ENCODE results near the gene C17orf100.

DNA sequence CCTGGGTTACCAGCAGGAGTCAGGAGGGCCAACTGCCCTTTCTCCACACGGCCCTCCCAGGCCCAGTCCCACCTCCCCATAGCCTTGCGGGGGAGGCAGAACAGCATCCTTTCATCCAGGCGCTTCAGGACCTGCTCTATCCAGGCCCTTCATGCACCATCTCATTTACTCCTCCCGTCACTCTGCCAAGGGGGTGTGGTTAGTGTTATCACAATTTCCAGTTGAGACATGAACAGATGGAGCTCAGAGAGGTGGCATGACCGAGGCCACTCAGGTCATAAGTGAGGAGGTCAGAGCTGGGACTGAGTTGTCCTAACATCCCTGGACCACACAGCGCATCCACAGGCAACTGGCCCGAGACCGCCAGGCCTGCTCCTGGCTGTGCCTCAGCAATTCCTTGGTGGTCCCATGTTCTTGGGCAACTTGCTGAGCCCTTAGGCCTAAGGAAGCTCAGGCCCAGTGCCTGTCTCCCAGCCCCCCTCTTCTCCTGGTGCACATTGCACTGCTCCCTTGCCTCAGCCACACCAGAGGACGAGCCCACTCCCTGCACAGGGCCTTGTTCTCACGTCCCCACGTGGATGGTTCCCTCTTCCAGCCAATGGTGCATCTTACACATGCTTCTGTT is 23.8 kb downstream of the C17orf100 start:
- no peak for TF ChIP-seq YY1 (IDR thresholded peaks at IDR 0.05; ENCODE audit: low read depth, low read length)
- TF ChIP-seq POLR2A (IDR thresholded peaks at IDR 0.05; ENCODE audit: low read depth, low read length): no peak
- TF ChIP-seq, protein P1, sequence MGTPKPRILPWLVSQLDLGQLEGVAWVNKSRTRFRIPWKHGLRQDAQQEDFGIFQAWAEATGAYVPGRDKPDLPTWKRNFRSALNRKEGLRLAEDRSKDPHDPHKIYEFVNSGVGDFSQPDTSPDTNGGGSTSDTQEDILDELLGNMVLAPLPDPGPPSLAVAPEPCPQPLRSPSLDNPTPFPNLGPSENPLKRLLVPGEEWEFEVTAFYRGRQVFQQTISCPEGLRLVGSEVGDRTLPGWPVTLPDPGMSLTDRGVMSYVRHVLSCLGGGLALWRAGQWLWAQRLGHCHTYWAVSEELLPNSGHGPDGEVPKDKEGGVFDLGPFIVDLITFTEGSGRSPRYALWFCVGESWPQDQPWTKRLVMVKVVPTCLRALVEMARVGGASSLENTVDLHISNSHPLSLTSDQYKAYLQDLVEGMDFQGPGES (IDR thresholded peaks at IDR 0.05): no peak
- TF ChIP-seq JUND (IDR thresholded peaks at IDR 0.05; ENCODE audit: low read depth, low read length): no peak
- TF ChIP-seq HDGF (IDR thresholded peaks at IDR 0.05): no peak
- TF ChIP-seq, protein P2, sequence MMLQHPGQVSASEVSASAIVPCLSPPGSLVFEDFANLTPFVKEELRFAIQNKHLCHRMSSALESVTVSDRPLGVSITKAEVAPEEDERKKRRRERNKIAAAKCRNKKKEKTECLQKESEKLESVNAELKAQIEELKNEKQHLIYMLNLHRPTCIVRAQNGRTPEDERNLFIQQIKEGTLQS (IDR thresholded peaks at IDR 0.05; ENCODE audit: borderline replicate concordance, extremely low read depth, low read depth, low read length): no peak
- TF ChIP-seq TAF1 (IDR thresholded peaks at IDR 0.05; ENCODE audit: borderline replicate concordance, low read depth, low read length): no peak
- no peak for TF ChIP-seq RBBP5 (conservative IDR thresholded peaks at IDR 0.05)
